Raji (cell line): ENCODE data around the gene KBTBD2.
A peak's percentile ranks its signal among the peaks of the same experiment; 100 is the strongest.

Experiments used
- POLR2A ChIP-seq: IDR thresholded peaks from 2 replicates; pipeline ENCODE4 v1.6.1; 2011; ENCODE audit warnings: low read depth, low read length, control low read depth; ENCODE audit not compliant: insufficient read depth

The KBTBD2 gene

GRCh38 chr7:32891043-32891799 lies at the start of gene KBTBD2:
KBTBD2 (minus strand) TSS chr7:32891760; CDS start chr7:32879604, 12,156 bp downstream.
- peak; percentile 71; the same call in 1 of the 2 replicates for TF ChIP-seq POLR2A

DNA sequence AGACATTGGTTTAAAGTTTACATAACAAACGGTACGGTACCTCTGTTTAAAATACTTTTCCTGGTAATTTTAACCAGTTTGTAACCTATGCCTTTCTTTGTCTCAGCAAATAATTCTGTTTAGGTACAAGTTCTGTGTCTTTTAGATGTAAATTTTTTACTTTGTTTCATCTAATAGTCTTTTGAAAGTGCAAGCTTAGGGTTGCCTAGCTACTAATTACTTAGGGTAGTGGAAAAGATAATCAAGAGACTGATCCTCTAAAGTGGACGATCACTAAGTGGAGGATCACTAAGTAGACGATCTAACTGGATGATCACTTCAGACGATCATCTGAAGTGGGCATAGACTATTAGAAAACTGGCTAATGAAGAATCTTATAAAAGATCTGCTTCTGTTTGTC lies 49.6 kb upstream of the KBTBD2 start:
- no peak for TF ChIP-seq POLR2A

DNA sequence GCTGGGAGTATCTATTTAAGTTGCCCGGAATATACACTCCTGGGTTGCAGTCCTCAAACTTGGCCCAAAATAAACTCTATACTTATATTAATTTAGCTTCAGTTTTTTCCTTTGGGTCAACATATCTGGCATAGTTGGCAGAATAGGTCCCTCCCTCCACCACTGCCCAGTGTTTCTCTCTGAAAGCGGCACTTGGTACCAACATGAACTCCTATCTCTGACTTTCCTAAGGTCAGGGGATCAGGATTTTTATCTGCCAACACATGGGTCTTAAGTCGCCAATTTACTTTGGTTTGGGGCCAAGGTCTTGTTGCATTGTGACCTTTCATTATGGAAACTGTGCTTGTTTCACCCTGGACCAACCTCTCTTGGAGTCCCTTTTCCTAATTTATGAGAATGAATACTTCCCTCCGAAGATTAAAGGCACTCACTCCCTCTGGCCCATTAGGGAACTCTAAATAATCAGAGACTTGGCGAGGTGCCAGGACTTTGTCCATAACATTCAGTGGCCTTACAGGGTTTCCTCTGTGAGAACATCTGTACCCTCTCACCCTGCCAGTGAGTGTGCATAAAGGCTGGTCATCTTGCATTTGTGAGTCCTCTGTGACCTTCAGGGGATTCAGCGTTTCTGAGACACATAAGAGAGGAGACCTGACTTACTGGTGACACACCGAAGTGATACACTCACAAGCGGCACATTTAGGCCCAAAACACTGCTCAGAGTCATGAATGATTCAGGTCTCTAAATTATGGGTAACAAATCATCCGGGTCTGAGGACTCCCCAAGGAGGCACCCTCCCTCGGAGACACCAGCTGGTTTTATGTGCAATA lies 46.0 kb upstream of the KBTBD2 start:
- no peak for TF ChIP-seq POLR2A

- no peak for TF ChIP-seq POLR2A
Measured at GRCh38 chr7:32936689-32937088, 45.1 kb upstream of the KBTBD2 start.

DNA sequence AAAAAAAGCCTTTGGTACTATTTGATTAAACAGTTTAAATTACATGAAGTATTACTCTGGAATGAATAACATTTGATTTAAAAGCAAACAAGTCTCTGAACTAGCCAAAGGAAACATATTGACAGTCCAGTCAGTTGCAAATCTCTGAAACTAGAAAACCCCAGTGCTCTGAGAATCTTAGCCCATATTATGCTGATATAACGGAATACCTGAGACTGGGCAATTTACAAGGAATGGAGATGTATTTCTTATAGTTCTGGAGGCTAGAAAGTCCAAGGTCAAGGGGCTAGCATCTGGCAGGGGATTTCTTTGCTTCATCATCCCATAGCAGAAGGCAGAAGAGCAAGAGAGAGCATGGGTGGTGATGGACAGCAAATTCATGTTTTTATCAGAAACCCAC lies 44.0 kb upstream of the KBTBD2 start:
- TF ChIP-seq POLR2A, result no peak

DNA sequence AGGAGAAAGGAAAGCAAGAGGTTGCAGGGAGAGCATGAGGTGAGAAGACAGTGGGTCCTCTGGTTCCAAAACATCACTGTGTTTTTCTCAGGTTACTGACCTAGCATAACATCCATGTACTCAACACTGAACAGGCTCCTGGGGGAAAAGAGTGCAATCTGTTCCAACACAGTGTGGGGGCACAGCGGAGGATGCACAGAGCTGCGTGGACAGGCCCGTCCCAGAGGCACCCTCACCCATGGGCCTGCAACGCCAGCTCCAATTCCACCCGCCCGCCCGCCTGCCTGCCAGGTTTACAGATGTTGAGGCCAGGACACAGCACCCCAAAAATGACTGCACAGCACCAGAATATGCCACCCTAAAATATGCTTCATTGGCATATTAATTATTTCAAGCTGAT lies 38.8 kb upstream of the KBTBD2 start:
- TF ChIP-seq POLR2A, result no peak

DNA sequence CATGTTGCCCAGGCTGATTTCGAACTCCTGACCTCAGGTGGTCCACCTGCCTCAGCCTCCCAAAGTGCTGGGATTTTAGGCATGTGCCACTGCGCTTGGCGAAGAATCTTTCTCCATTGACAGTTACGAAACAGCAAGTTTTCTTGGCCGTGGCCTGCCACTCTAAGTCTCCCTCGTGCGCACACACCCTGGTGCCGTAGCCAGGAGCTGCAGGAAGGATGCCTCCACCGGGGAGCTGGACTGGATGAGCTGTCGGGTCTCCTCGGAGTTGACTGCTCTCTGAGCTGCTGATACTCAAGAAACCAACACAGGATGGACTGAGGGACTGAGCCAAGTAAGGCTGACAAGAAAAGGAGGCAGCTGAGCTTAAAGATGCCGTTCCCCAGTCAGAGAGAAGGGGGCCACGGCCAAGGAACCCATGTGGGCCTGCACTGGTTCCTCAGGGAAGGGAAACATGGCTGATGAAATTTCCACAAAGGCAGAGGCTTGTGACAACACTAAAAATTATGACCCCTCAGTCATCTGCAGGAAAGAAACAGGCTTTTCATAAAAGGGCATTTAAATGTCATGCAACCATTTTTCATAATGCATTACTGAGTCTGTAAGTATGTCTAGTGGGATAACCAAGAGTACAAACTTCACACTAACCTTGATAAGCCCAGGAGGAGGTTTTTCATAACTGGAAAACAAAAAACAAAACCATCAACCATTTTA lies 38.0 kb upstream of the KBTBD2 start:
- no peak for TF ChIP-seq POLR2A

GRCh38 chr7:32928785-32929298 lies 37.3 kb upstream of the KBTBD2 start:
- TF ChIP-seq POLR2A, result no peak

DNA sequence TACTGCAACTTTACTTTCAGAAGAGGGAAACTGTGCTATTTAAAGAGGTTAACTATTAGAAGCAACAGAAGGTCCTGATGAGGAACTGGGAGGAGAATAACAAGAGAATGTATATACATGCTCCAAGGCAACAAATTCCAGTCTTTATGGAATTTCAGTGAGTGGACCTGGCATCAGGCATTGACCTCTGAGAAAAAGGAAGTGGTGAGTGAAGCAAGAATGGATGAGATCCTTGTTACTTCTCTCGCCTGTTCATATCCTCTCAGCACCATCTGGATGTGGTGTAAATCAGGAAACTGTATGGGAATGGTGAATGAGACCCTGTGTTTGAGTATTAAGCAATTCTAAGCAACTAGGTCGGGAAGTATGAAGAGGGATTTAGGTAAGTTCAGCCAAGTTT lies 30.3 kb upstream of the KBTBD2 start:
- no peak for TF ChIP-seq POLR2A

DNA sequence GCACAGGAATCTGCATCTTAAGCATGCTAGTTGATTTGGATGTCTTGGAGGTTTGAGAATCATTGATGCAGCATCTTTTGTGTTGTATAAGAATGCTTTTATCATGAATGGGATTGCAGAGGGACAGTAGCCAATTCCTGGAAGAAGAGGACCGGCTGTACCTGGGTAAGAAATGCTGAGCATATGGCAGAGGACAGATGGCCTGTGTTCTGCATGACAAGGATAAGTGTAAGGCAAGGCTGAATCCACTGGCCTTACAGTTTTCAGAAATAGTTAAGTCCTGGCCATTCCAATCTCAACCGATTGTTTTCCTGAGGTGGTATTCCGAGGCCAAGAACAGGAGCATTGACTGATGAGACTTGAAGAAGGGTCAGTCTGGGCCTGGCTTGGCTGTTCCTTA lies 24.4 kb upstream of the KBTBD2 start:
- no peak for TF ChIP-seq POLR2A

- no peak for TF ChIP-seq POLR2A
Measured at GRCh38 chr7:32915041-32915536, 23.5 kb upstream of the KBTBD2 start.

DNA sequence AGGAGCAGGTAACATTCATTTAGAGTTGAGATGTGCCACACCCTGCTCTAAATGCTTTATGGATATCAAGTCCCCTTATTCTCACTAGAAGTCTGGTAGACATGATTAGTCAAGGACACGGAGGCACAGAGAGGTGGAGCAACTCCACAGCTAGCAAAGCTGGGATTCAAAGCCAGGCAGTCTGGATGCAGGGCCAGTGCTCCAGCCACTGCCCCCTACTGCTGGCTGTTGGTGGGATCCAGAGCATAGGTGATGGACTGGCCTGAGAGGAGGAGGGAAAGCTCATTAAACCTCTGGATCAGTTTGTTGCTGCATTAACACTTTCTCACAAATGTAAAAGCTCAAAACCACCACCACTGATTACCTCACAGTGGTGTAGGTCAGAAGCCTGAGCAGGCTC lies 22.6 kb upstream of the KBTBD2 start:
- TF ChIP-seq POLR2A, result no peak

GRCh38 chr7:32910195-32910594 lies 18.6 kb upstream of the KBTBD2 start:
- TF ChIP-seq POLR2A, result no peak

GRCh38 chr7:32905175-32905662 lies 13.7 kb upstream of the KBTBD2 start:
- no peak for TF ChIP-seq POLR2A

GRCh38 chr7:32901629-32902028 lies 10.1 kb upstream of the KBTBD2 start:
- no peak for TF ChIP-seq POLR2A
